Small intestine (tissue), 7 donors: ENCODE data around the gene BZW1. TPM values are rescaled to one million over a fixed set of nuclear protein-coding genes. Genes with fewer than 3 reads are reported as not detected.

ENCODE experiments used
- DNase-seq, 2 donors: peaks; one replicate each; pipeline versions ENCODE4 v3.0.0 to v3.0.0-alpha.2; 2013
- FAIRE-seq: peaks from 2 replicates; lab custom pipeline; 2012; peaks lifted over from hg19 to GRCh38; lab: Jason Lieb, UNC
- H3K27ac ChIP-seq, 3 donors: one replicate each; pipeline ENCODE4 v1.5.1; 2013; ENCODE audit warnings: low read length in 2 of 3, mild to moderate bottlenecking in 2 of 3, control low read depth in 1 of 3, inconsistent platforms in 1 of 3, low read depth in 1 of 3, moderate library complexity in 1 of 3
- H3K27me3 ChIP-seq, 3 donors: one replicate each; pipeline ENCODE4 v1.6.1; 2013; ENCODE audit warnings: low read length in 3 of 3, inconsistent platforms in 1 of 3; ENCODE audit not compliant: control insufficient read depth in 3 of 3, insufficient read depth in 3 of 3
- H3K36me3 ChIP-seq, 3 donors: one replicate each; pipeline ENCODE4 v1.6.1; 2013; ENCODE audit warnings: low read length in 3 of 3, inconsistent platforms in 1 of 3, low read depth in 1 of 3, mild to moderate bottlenecking in 1 of 3, moderate library complexity in 1 of 3; ENCODE audit not compliant: control insufficient read depth in 3 of 3, insufficient read depth in 2 of 3
- H3K4me1 ChIP-seq, 3 donors: one replicate each; pipeline ENCODE4 v1.6.1; 2013; ENCODE audit warnings: low read length in 2 of 3, inconsistent platforms in 1 of 3, low read depth in 1 of 3, mild to moderate bottlenecking in 1 of 3, moderate library complexity in 1 of 3; ENCODE audit not compliant: control insufficient read depth in 3 of 3, insufficient read depth in 2 of 3
- H3K4me3 ChIP-seq, 3 donors: one replicate each; pipeline ENCODE4 v1.5.1; 2013; ENCODE audit warnings: low read length in 3 of 3, control low read depth in 1 of 3, inconsistent platforms in 1 of 3, low read depth in 1 of 3, mild to moderate bottlenecking in 1 of 3, moderate library complexity in 1 of 3
- H3K9me3 ChIP-seq, 2 donors: one replicate each; pipeline ENCODE4 v1.6.1; 2013; ENCODE audit warnings: low read depth in 1 of 2, low read length in 1 of 2; ENCODE audit not compliant: control insufficient read depth in 2 of 2, insufficient read depth in 1 of 2
- WGBS, 3 donors: extraction: QIAGEN DNeasy Blood & Tissue Kit; methylation state at CpG; one replicate each; pipeline ENCODE4 v1.1.7; 2013; 5-methylcytosine and 5-hydroxymethylcytosine counted together
- polyA plus RNA-seq, 4 donors: library from polyadenylated mRNA; stranded (reverse) in 3 of 4; unstranded in 1 of 4; fragments of 200-250 nt in 3 of 4; fragments of 120-200 nt in 1 of 4; gene quantifications; one replicate each; pipeline versions ENCODE4 v1.2.1 to v1.2.3, GENCODE V29; 2013
- donor health status: healthy with polysubstance abuse.
- donor health status: control.
- donor health status: control.
- donor health status: Bipolar disorder and iron deficiency.
- donor health status: healthy.

The BZW1 gene
- polyA plus RNA-seq, 4 donors: 50.8 to 138 (median 73.8) TPM

- Histone ChIP-seq H3K36me3 (no peaks in the 10 kb centered on the region), H3K27me3 (no peaks in the 10 kb centered on the region), H3K4me1 (no peaks in the 10 kb centered on the region), H3K4me3 (no peak overlapping the region), H3K27ac (no peak overlapping the region), H3K9me3 (no peaks in the 10 kb centered on the region)
- FAIRE-seq (no peak), DNase-seq (no peak)
Observed at GRCh38 chr2:200784215-200784614, 27.5 kb upstream of the BZW1 start.

- no peaks in the 10 kb centered on the region for H3K9me3 ChIP-seq
- WGBS, 3 donors: 28 to 47% (median 39%) methylated on average over 2 of the region's 2 CpGs
- H3K4me1 ChIP-seq: no peaks in the 10 kb centered on the region
- FAIRE-seq: no peak
- no peaks in the 10 kb centered on the region for H3K27me3 ChIP-seq
- H3K27ac ChIP-seq: no peak overlapping the region
- no peaks in the 10 kb centered on the region for H3K36me3 ChIP-seq
- no peak for DNase-seq
- no peak overlapping the region for H3K4me3 ChIP-seq
Observed at GRCh38 chr2:200786423-200786822, 25.3 kb upstream of the BZW1 start.

GRCh38 chr2:200786826-200787225 lies 24.9 kb upstream of the BZW1 start:
- Histone ChIP-seq H3K27ac (peak overlapping the region in 1 of 3 donors; percentile 54), H3K4me3 (no peak overlapping the region), H3K27me3 (no peaks in the 10 kb centered on the region), H3K36me3 (no peaks in the 10 kb centered on the region), H3K4me1 (peaks cover 0 to 2% (median 0%) of the 10 kb centered on the region in 3 donors), H3K9me3 (no peaks in the 10 kb centered on the region)
- WGBS, 3 donors: 48 to 81% (median 68%) methylated on average over 3 of the region's 3 CpGs
- no peak for DNase-seq
- FAIRE-seq: no peak

- WGBS, 3 donors: 85 to 88% (median 86%) methylated on average over 16 of the region's 16 CpGs
- no peaks in the 10 kb centered on the region for H3K36me3 ChIP-seq
- no peaks in the 10 kb centered on the region for H3K9me3 ChIP-seq
- no peak overlapping the region for H3K4me3 ChIP-seq
- no peak overlapping the region for H3K27ac ChIP-seq
- FAIRE-seq (no peak), DNase-seq (no peak)
- H3K4me1 ChIP-seq: peaks cover 0 to 2% (median 0%) of the 10 kb centered on the region in 3 donors
- H3K27me3 ChIP-seq: no peaks in the 10 kb centered on the region
Observed at GRCh38 chr2:200787351-200788120, 24.2 kb upstream of the BZW1 start.

- Histone ChIP-seq H3K4me1 (peaks cover 0 to 2% (median 0%) of the 10 kb centered on the region in 3 donors), H3K9me3 (no peaks in the 10 kb centered on the region), H3K4me3 (no peak overlapping the region), H3K27ac (no peak overlapping the region), H3K36me3 (no peaks in the 10 kb centered on the region), H3K27me3 (no peaks in the 10 kb centered on the region)
- 94 to 98% (median 96%) methylated on average over 6 of the region's 6 CpGs for WGBS, 3 donors
- no peak for DNase-seq
- no peak for FAIRE-seq
Observed at GRCh38 chr2:200788121-200788718, 23.5 kb upstream of the BZW1 start.

- H3K4me1 ChIP-seq: peaks cover 0 to 6% (median 0%) of the 10 kb centered on the region in 3 donors
- no peak overlapping the region for H3K4me3 ChIP-seq
- H3K9me3 ChIP-seq: no peaks in the 10 kb centered on the region
- no peak for DNase-seq
- H3K27ac ChIP-seq: no peak overlapping the region
- 71 to 79% (median 73%) methylated on average over 1 of the region's 1 CpG for WGBS, 3 donors
- no peaks in the 10 kb centered on the region for H3K27me3 ChIP-seq
- no peaks in the 10 kb centered on the region for H3K36me3 ChIP-seq
- FAIRE-seq: no peak
Observed at GRCh38 chr2:200790185-200790584, 21.5 kb upstream of the BZW1 start.

GRCh38 chr2:200791905-200792304 lies 19.8 kb upstream of the BZW1 start:
- no peak overlapping the region for H3K27ac ChIP-seq
- FAIRE-seq (no peak), DNase-seq (no peak)
- no peaks in the 10 kb centered on the region for H3K9me3 ChIP-seq
- no peaks in the 10 kb centered on the region for H3K27me3 ChIP-seq
- no peaks in the 10 kb centered on the region for H3K36me3 ChIP-seq
- H3K4me1 ChIP-seq: peaks cover 0 to 11% (median 0%) of the 10 kb centered on the region in 3 donors
- H3K4me3 ChIP-seq: no peak overlapping the region

GRCh38 chr2:200794143-200794542 lies 17.6 kb upstream of the BZW1 start:
- Histone ChIP-seq H3K27me3 (no peaks in the 10 kb centered on the region), H3K4me1 (peaks cover 0 to 21% (median 0%) of the 10 kb centered on the region in 3 donors), H3K4me3 (no peak overlapping the region), H3K9me3 (no peaks in the 10 kb centered on the region), H3K36me3 (no peaks in the 10 kb centered on the region), H3K27ac (no peak overlapping the region)
- DNase-seq (no peak), FAIRE-seq (no peak)
- 68 to 73% (median 69%) methylated on average over 2 of the region's 2 CpGs for WGBS, 3 donors
